Ishikawa (cell line): ENCODE data around the gene GBX2.

Source experiments
- CEBPB ChIP-seq: IDR thresholded peaks from 2 replicates; pipeline ENCODE4 v1.6.1; 2012
- EP300 ChIP-seq: IDR thresholded peaks from 2 replicates; pipeline ENCODE4 v1.6.1; 2012; ENCODE audit warnings: borderline replicate concordance
- MAX ChIP-seq: IDR thresholded peaks from 2 replicates; pipeline ENCODE4 v1.6.1; 2012
- RAD21 ChIP-seq: IDR thresholded peaks from 2 replicates; pipeline ENCODE4 v1.6.1; 2012; ENCODE audit warnings: low read depth
- USF1 ChIP-seq: IDR thresholded peaks from 2 replicates; pipeline ENCODE4 v1.6.1; 2012
- YY1 ChIP-seq: IDR thresholded peaks from 2 replicates; pipeline ENCODE4 v1.6.1; 2012; ENCODE audit warnings: low read depth
- ZBTB7A ChIP-seq: IDR thresholded peaks from 2 replicates; pipeline ENCODE4 v1.6.1; 2012; ENCODE audit warnings: low read depth
- TF ChIP-seq, protein P1 (sequence below): IDR thresholded peaks from 2 replicates; pipeline ENCODE4 v1.6.1; 2012; ENCODE audit warnings: low read depth, mild to moderate bottlenecking

- no peak for TF ChIP-seq EP300
- TF ChIP-seq MAX = no peak
- TF ChIP-seq CEBPB = no peak
- TF ChIP-seq YY1 = no peak
- TF ChIP-seq ZBTB7A = no peak
- TF ChIP-seq RAD21 = no peak
- TF ChIP-seq, protein P1, sequence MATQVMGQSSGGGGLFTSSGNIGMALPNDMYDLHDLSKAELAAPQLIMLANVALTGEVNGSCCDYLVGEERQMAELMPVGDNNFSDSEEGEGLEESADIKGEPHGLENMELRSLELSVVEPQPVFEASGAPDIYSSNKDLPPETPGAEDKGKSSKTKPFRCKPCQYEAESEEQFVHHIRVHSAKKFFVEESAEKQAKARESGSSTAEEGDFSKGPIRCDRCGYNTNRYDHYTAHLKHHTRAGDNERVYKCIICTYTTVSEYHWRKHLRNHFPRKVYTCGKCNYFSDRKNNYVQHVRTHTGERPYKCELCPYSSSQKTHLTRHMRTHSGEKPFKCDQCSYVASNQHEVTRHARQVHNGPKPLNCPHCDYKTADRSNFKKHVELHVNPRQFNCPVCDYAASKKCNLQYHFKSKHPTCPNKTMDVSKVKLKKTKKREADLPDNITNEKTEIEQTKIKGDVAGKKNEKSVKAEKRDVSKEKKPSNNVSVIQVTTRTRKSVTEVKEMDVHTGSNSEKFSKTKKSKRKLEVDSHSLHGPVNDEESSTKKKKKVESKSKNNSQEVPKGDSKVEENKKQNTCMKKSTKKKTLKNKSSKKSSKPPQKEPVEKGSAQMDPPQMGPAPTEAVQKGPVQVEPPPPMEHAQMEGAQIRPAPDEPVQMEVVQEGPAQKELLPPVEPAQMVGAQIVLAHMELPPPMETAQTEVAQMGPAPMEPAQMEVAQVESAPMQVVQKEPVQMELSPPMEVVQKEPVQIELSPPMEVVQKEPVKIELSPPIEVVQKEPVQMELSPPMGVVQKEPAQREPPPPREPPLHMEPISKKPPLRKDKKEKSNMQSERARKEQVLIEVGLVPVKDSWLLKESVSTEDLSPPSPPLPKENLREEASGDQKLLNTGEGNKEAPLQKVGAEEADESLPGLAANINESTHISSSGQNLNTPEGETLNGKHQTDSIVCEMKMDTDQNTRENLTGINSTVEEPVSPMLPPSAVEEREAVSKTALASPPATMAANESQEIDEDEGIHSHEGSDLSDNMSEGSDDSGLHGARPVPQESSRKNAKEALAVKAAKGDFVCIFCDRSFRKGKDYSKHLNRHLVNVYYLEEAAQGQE = no peak
- no peak for TF ChIP-seq USF1
Measured at GRCh38 chr2:236155406-236155805, 12.8 kb downstream of the GBX2 start.
